GM21390 (cell line): ENCODE results near the gene MGLL.
A peak's percentile ranks its signal among the peaks of the same experiment; 100 is the strongest.

Experiments
- ATAC-seq: cut with Tn5 transposase; IDR thresholded peaks from one replicate; pipeline ENCODE4 v1.9.1; 2021; ENCODE audit not compliant: unreplicated experiment

MGLL gene

DNA sequence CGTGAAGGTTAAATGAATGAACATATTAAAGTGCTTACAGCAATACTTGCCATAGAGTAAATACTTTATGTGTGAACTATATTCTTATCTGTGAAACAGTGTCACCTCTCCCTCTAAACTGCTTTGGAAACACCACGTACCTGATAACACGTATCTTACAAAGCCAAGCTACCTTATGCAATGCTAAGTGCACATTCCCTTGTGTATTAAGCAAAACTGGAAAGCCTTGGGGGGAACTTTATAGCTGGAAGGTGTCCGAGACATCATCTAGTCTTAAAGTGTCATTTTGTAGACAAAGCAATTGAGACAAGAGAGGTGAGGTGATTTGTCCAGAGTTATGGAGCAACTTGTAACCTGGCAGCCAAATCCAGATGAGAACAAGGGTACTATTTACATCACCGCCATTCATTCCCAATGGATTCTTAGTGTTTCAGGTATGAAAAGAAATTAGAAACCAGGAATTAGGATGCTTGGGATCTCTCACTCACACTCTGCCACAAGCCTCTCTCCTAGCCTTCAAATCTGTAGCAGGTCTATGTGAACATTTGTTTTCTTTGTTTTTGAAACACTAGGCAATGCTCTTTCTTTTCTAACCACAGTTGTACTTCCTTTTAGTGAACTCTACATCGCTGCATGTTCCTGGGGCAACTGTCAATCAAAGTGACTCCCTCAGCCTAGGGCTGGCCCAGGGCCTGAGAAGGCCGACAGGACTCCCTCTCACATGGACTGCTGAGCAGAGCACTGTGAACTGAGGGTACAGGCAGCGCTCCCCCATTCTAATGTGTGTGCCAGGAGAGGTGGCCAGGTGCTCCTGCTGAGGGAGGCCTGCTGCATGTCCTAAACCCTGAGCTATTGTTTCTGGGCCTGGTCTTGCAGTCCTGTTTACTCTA, 13.9 kb upstream of the MGLL start:
- ATAC-seq = peak; percentile 88

DNA sequence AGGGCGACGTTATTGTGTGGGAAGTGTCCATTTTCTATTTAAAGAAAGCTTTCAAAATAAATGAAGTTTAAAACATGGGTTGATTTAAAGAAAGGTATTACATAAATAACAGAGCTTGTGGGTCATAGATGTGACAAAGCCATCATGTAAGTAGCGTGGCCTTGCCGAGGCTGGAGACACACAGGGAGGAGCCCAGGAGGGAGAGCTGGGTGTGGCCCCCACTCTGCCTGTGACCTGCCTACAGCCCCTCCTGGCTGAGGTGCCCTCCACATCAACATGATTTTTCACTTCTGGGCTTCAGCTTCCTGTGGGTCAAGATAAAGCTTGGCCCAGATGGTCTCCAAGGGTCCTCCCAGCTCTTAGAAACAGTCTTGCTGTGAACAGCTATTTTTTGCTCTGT, 12.5 kb upstream of the MGLL start:
- no peak for ATAC-seq

DNA sequence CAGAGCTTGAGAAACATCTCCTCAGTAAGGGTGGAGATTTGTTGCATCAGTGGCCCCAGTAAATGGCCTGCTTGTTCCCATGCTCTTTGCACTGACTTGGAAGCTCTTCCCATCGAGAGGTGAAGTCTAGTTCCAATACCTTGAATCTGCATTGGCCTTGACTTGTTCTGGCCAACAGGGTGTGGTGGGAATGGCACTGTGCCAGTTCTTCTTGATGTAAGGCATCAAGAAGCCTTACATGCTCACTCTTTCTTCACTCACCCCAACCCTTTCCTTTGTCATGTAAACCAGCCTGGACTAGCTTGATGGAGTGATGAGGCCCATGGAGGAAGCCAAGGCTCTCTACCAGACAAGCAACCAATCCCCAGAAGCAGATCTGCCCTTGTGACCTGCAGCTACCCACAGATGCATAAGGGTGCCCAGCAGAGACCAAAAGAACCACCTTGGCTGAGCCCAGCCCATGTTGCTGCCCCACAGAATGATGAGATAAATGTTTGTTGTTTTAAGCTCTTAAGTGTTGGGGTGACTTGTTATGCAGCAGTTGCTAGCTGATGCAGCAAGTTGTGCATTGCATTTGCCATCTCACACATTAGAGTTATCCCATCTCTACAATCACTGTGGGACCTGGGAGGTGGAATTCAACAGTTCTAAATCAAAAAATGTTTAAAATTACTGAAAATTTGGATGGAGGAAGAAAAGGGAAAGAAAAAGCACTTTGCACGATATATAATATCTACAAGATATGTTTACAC, 11.1 kb upstream of the MGLL start:
- ATAC-seq = no peak

DNA sequence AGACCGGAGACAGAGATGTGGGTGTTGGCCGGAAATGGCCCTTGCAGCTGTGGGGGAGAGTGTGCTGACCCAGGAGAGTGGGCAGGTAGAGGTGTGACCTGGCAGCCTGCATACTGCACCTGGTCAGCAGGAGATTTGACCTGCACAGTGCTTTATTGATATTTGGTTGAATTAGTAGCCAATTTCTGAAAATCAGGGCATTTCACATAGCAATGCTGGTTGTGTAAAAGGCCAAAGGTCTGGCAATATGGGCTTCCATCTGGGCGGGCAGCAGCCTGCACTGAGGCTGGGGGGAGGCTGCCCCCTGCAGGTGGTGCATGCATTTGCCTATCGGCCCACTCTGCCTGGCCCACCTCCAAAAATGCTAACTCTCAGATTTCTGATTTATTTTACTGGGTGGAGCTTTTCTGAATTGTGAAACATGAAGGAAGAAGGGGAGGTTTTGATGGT, 9.4 kb upstream of the MGLL start:
- no peak for ATAC-seq

DNA sequence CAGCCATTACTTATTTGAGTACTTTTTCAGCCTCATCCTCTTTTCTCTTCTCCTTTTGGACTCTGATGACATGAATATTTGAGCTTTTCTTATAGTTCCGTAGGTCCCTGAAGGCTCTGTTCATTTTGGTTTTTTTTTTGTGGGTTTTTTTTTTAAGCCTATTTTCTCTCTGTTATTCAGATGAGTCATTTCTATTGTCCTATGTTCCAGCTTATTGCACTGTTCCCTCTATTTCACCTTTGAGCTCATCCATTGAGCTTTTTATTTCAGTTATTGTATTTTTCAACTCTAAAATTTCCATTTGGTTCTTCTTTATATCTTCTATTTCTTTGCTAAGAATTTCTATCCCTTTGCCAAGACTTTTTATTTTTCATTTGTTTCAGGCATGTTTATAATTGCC, 7.2 kb upstream of the MGLL start:
- no peak for ATAC-seq

DNA sequence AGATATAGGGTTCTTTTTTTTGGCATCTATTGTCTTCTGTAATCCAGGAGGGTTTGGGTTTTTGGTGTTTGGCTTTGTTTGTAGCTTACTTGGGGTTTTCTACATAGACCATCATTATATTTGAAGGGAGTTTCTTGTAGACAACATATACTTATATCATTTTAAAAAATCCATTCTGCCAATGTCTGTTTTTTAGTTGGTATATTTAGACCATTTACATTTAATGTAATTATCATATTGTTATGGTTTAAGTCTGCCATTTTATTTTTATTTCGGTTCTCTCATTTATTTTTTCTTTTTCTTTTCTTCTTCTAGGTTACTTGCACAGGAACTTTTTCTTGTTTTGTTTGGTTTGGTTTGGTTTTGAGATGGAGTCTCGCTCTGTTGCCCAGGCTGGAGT, 5.5 kb upstream of the MGLL start:
- no peak for ATAC-seq

DNA sequence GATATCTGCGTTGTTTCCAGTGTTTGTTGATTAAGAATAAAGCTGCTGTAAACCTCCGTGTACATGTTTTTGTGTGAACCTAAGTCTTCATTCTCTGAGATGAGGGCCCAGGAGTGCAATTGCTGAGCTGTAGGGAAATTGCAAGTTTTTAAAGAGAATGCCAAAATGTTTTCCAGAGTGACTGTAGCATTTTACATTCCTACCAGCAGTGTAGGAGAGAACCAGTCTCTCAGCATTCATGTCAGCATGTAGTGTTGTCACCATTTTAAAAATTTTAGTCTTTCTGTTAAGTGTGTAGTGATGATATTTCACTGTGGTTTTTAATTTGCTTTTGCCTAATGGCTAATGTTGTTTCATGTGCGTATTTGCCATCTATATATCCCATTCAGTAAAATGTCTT, 3.4 kb upstream of the MGLL start:
- ATAC-seq = no peak

DNA sequence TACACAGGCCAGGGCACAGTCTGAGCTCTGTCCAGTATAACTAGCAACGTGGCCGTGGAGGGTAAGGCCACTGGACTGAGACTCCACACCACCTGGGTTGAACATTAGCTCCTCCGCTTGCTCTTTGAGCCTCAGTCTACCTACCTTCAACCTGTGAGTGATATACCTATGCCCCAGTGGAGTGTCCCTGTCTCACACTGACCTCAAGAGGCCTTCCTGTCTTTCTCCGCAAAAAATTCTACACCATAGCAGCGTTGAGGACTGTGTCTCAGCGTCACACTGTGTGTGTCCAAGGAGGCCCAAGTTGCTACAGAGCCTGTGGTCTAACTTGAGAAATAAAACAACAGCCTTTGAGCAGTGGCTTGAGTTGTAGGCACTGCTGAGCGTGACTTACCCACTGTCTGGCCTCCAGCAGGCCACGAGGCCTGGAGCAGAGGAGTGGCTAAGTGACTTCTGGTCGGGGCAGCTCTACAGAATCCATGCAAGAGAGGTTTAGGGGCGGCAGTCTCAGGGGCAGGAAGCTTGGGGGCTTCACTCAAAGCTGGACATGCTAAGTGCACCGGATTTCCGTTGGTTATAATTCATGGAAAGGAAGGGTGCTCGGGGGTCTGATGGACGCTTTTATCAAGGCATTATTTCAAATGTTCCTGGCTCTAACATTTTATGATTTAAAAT, 2.0 kb upstream of the MGLL start:
- ATAC-seq = no peak

DNA sequence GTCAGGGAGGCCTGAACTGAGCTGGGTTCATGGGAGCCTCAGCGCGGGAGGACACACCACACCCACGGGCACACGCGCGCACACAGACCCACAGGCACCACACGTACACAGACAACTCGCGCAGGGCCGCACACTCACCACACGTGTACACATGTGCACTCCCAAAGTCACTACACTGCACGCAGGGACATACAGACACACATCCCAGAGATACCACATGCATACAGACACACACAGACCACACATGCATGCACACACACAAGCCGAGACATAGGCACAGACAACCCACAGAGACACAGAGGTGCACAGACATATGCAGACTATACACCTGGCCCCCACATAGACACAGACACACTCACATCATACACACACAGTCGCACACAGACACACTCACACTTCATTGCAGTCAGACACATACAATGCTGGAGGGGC, 1.1 kb upstream of the MGLL start:
- no peak for ATAC-seq

DNA sequence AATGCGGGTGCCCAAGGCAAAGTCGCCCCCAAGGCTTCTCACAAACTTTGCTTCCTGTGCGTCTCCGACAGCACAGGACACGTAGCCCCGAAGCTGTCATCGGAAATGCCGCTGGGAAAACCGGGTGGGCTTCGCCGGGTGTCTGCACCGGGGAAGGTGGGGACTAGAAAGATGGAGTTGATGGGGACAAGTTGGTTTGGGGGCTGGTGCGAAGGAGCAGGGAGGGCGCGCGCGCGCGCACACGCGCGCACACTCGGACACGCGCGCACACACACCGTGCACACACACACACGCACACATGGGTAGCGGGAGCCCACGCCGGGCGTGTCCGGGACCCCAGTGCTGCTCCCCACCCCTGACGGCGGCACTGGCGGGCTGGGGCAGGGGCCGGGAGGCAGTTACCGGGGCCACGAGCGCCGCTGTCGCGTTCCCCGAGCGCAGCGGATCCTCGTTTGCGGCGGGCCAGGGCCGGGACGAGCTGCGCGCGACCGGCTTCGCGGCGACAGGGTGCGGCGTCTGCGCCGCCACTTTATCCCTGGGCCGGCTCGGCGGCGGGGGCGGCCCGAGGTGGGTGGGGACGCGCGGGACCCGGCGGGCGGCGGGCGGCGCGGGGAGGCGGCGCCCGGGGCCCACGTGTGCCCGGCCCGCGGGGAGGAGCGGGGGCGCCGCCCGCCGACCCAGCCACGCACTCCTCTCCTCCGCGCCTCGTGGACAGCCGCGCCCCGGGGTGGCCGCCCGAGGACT, 539 bp upstream of the MGLL start:
- peak; percentile 52 for ATAC-seq

DNA sequence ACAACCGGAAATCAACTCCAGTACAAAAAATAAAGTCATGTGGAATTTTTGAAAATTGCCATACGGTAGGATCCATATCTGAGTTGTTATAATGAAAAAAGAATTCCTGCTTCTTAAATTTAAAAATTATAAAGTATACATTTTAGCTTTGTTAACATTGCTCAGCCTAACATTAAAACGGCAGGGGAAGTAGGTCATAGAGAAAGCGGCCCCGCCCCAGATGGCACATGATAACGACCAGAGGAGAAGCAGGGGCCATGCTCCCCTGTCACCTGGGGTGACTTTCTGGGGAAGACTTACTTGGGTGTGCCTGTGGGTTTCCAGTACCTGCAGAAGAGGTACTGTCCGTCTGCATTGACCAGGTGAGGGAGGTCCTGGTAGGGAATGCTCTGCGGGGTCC, 921 bp downstream of the MGLL start:
- no peak for ATAC-seq

DNA sequence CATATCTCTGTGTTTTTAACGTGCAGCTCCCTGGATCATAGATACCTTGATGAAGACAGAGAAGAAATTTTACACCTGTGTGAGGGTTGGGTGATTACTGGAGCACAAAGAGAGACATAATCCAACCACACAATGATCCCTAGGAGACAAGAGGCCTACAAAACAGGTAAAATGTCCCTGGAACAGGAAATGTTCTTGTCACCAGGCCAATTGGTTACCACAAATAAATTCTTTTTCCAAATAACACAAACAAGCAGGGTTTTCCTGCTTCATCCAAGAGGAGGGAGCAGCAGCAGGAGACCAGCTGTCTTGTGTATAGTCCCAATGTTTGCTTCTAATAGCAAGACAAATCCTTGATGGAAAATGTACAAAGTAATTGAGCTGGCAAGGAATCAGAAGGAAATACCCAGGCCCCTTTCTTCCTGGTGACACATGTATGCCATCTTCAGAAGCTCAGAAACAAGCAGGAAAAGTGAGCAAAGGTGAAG, 1.4 kb downstream of the MGLL start:
- ATAC-seq = no peak

DNA sequence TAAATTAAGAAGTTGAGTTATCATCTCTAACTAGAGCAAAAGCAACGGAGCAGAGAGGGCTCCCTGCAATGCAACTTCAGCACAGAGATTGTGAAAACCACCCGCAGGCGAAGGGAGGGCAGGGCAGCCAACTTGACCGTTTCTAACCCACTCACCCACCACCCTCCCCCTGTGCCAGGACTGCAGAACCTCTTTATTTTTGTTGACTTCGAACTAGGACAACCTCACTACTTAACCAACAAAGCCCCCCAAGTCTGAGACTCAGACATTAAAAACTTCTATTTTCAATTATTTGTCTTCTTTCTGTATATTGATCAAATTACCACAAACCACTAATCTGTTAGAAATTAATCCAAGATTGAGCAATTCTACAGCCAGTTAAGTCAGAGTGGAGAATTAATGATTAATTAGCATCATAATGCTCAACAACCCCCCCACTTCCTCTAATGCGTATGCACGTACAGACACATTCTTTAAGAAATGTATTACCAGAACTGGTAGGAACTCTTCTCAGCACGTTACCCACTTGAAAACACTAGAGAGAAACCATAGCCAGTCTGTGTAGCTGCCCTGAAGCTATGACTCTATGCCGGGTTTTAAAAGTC, 2.0 kb downstream of the MGLL start:
- no peak for ATAC-seq

DNA sequence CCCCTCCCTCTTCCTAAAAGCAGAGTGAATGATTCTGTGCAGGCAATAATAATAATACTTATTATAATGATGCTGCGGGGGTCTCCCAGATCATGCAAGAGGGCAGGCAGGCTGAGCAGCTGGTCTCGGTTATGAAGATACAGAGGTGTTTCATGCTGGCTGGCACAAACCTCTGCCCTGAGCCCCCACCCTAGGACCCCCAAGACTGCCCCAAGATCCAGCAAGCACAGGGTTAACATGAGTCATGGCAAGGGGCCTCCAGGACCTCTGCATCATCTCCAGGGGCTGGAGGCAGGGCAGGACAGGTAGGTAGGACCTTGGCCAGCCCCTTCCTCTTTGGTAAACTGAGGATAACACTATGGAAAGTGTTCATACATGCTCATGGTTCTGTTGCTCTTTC, 2.7 kb downstream of the MGLL start:
- no peak for ATAC-seq

DNA sequence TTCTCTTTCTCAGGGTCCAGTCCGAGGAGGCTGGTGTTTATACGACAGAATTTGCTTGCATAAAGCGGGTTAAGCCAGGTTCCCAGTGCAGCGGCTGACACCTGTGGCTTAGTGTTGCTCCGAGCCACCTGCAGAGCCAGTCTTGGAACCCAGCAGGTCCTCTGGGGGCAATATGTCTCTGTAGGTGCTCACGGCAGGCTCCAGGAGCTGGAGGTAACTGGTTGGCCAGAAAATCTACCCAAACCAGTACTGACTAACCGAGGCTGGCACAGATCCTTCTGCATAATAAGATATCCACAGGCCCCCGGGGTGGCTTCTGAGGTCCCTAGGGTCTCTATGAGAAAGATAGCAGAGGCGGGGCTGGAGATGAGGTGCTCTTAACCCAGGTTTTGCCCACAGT, 3.2 kb downstream of the MGLL start:
- ATAC-seq = no peak

DNA sequence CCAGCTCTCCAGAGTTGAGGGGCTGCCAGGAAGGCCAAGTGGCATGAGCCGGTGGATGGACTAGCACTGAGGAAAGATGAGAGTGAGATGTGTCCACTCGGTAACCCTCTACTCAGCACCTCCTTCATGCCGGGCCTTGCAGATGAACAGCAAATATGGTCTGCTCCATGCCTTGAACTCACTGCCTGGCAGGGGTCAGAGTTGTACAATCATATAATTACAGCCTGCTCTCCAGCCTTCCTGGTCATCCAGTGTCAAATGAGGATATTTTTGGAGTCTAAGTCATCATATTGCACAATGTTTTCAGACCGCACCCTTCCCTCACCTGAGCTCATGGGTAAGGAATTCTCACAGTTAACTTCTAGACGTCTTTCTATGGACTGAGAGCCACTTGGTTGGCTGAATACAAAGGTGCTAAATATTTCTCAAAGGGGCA, 4.9 kb downstream of the MGLL start:
- ATAC-seq = no peak

DNA sequence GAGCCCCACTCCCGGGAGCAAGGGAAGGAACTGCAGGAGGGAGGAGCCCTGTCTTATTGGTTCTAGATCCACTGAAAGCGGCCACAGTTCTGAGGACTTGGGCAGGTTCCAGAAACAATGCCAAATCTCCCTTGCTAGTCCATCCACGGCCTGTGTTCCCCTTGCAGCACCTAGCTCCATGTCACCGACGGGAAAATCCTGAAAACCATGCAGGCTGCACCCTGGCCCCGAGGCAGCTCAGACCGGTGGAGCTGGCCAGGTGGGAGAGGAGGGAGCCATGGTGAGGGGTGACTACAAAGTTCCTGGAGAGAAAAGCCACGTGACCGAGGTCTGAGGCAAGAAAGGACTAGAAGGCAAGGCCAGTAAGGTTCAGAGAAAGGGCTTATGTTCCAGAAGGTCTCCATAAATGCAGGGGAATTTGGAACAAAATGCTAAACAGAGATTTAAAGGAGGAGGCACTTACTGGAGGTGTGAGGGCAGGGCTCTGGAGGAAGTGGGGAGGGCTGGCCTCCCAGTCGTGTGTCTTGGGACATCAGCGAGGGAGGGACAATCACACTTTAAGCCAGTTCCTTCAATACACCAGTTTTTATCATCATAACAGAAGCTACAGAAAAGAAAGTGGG, 5.4 kb downstream of the MGLL start:
- no peak for ATAC-seq

DNA sequence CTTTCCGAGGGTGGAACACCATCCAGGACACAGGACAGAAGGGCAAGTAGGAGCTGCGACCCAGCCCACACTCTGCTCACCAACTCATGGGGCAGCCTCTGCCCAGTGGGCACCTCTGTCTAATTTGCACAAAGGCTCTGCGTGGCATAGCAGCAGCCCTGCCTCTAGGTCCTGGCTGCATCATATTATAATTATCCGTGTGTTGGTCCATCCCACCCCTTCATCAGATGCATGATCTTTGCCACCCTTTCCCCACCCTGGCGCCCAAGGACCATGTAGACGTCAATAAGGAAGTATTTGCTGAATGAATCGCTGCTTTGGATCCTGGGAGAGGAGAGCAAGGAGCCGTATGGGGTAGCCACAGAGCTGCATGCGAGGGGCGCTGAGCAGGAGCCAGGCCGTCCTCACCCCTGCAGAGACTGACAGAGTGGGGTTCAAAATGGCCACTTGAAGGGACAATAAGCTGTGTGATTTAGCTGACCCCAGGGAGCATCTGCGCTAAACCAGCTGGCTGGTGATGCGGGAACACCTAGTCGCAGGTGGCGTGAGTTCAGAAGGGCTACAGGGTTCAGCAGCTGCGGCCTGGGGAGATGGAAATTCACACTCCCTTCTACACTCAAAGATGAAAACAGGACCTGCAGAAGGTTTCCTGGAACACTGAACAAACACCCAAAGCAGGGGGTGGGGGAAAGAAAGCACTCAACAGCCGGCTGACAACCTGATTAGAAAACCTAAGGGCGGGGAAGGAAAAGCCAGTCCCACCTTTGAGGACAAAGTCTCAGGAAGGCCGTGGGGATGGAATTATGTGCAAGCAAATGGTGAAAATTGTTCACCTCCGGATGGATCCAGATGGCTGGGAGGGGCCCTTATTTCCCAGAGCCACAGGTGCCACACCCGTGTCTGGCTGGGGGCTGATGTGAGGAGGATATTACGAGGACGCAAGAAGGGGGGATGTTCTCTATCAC, 6.4 kb downstream of the MGLL start:
- no peak for ATAC-seq

DNA sequence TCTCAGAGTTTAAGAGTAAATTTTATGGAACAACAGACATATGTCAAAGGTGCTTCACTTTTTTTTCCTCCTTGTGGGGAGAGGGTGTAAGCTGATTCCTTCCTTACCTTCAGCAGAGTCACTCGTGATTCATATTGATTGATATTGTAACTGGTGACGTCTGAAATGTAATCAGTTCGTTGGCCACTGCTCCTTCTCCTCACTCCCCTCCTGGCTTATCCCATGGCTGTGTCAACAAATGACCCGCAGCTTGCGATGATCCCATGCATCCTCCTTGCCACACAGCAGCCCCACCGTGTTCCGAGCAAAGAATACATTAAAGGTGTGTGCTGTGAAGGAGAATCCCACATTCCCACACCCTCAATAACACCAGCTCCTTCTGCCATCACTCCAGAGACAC, 7.3 kb downstream of the MGLL start:
- no peak for ATAC-seq
